UCSD-AML1 (cell line): ENCODE results near the gene UFD1.

ENCODE experiments used
- DNase-seq: peaks from one replicate; lab custom pipeline; 2025; ENCODE audit not compliant: unreplicated experiment; lab: John Stamatoyannopoulos, UW

UFD1 gene, protein sequence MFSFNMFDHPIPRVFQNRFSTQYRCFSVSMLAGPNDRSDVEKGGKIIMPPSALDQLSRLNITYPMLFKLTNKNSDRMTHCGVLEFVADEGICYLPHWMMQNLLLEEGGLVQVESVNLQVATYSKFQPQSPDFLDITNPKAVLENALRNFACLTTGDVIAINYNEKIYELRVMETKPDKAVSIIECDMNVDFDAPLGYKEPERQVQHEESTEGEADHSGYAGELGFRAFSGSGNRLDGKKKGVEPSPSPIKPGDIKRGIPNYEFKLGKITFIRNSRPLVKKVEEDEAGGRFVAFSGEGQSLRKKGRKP

DNA sequence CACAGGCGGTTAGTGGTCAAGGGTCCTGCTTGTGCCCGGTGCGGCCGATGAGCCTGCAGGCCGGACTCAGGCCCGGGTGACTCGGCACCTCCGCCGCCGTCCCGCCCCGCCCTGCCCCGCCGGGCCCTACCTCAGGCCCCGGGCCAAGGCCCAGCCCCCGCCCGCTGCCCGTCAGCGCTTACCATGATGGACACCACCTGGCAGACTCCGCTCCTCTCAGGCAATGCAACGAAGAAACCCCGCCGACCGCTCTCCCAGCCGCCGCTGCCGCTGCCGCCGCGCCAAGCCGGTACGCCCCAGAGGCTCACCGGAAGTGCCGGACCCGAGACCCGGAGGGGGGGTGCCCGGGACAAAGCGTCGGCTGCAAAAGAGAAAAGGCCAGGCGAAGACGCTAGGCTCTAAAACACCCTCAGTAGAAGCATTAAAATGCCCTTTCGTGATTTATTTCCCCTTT is at the start of gene UFD1:
TSS of gene UFD1 (minus strand) at position 293 of the 454 bp plus-strand sequence. CDS start at position 185, 108 bp downstream.
- DNase-seq = peak; percentile 79

DNA sequence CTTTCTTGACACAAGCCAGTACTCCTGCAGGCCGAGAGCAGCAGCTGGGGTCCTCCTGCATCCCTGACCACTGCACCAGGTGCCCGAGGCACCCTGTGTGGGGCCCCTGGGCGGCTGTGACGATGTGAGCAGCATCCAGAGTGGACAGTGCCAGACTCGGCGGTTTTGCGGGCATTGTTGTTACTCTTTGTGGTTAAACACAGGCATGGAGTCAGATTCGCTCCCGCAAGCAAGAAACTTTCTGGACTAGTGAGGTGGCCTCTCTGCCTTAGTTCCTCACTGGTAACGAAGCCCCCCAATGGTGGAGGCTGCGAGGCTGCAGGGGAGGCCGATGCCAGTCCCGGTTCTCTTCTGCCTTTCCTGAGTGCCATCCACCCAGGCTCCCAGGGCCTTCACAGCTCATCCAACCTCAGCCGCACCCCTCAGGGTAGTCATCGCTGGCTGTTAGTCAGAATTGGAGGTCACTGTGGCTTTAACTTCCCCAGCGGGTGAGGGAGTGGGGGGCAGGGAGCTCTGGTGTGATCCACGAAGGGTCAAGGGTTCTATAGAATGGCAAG is 48.9 kb upstream of the UFD1 start:
- DNase-seq = no peak

DNA sequence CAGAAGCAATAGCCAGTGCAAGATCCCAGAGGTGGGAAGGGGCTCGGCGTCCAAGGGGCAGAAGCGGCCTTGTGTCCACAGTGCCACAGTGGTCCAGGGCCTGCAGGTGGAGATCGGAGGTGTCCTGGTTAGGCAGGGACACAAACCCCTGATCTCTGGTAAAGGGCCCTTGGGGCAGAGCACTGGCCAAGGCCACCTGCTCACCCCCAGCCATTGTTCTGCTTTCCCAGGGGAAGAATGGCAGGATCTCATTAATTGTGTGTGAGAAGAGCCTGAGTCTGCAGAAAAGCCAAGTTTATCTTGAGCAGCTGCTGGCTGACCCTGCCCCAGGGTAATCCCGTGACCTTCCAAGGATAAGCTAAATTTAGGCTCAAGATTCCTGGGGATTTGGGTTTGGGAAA is 48.3 kb upstream of the UFD1 start:
- no peak for DNase-seq

DNA sequence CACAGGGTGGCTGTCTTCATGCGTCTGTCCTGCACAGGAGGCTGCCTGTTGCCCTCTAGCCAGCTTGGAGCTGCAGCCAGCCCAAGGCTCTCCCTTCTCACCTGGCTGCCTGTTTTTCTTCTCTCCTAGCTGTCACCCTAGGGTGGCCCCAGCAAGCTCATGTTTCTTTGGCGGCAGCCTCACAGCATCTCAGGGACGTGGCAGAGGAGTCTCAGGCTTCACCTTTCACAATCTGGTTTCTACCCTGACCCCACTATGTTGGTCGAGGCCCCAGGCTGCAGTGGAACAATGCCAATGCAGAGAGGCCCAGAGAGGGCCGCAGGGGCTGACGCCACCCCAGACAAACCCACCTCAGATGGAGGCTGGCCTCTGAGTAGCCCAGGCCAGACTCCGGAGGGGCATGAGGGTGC is 47.7 kb upstream of the UFD1 start:
- DNase-seq = no peak

DNA sequence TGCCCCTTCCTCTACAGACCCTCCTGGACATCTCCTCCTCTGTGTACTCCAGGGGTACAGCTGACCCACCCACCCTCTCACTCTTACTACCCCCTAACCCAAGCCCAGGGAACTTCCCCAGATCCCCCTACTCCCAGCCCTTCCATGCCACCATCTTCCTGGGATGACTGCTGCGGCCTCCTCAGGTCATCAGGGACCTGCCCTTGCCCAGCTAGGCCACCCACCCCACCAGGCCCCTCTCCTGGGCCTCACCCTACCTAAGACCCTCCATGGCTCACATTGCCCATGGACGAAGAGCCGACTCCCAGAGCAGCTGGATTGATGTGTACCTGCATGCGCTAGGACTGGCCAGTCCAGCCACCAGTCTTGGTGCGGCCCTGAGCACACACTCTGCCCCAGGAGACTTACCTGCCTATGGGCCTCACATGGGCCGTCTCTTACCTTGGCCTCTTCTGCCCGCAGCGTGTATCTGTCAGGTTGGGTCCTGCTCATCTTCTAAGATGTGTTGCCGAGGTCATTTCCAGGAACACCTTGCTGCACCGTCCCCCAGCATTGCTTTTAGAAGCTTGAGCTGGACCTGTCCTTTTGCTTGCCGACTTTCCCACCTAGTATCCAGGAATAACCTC is 47.2 kb upstream of the UFD1 start:
- DNase-seq = no peak

DNA sequence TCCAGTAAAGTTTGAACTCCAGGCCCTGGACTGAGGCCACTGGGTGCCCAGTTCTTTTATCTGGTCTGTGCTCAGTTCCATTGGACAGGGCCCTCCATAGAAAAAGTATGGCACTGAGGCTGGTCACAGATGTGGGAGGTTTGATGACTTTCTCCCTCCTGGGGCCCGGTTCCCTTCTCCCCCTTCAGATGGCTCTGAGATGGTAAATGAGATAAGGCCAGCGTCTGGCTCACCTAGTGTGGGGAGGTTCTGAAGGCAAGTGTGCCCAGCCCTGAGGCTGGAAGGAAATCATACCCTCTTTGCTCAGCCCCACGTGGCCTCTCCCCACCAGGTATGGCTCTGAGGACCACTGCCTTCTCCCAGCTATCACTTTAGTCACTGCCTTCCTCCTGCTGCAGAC is 46.7 kb upstream of the UFD1 start:
- DNase-seq = no peak

DNA sequence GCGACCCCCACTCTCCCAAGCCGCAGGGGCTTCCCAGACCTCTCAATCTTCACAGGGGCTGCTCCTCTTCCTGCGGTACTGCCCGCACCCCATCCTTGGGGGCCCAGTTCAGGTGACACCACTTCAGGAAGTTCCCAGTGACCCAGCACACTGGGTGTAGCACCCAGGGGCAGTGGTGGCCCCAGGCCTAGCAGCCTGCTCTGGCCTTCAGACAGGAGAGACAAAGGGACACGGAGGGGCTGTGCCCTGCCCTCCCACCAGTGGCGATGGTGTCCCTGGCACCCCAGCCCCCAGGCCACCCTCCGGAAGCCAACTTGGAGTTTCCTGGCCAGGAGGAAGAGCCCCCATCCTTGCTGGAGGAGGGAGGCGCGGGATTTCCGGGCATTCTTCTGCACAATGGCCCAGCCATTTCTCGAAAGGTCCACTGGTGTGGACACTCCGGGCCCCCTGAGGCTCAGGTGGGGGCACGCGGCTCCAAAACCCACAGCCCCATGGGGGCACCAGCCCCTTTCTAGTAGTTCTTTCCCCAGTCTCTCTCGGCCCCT is 46.2 kb upstream of the UFD1 start:
- DNase-seq = no peak

DNA sequence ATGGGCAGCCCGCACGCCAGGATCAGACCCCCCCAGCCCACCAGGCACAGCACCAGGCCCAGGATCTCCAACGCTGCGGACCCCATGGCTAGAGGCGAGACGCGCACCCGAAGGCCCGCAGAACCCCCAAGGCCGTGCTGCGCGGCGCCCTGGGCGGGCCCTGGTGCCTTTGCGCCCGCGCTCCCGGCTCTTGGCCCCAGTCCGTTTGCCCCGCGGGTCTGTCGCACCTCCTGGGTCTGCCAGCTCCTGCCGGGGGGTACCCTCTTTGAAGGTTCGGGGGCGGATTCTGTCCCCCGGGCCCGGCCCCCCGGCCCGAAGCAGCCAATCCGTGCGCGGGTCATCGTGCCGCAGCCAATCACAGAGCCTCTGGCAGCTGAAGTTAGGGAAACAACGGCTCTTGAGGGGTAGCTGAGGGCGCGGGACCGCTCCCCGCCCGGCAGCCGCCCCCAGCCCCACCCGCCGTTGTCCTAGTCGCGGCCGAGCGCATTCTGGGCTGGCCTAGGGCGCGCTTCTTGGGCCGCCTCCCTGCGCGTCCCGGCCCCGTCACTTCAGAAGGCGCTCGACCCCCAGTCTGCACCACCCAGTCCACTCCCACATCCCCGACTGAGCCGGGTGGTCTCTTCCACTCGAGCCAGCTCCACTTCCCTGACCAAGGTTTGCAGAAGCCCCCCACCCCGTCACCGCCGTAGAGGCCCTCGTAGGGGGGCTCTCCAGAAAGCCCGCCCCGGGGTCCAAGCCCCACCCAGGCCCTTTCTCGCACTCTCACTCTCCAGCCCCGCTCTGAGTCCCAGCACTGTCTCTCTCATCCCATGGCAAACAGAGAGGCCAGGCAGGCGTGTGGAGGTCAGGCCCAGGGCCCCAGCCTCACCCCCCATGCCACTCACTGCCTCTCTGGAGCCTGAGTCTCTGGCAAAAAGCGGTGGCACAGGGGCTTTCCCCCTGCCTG is 45.5 kb upstream of the UFD1 start, which contains the start of gene CLDN5:
TSS of gene CLDN5 (minus strand) at position 241 of the 946 bp plus-strand sequence. CDS start at position 86, 155 bp downstream.
- DNase-seq = no peak

DNA sequence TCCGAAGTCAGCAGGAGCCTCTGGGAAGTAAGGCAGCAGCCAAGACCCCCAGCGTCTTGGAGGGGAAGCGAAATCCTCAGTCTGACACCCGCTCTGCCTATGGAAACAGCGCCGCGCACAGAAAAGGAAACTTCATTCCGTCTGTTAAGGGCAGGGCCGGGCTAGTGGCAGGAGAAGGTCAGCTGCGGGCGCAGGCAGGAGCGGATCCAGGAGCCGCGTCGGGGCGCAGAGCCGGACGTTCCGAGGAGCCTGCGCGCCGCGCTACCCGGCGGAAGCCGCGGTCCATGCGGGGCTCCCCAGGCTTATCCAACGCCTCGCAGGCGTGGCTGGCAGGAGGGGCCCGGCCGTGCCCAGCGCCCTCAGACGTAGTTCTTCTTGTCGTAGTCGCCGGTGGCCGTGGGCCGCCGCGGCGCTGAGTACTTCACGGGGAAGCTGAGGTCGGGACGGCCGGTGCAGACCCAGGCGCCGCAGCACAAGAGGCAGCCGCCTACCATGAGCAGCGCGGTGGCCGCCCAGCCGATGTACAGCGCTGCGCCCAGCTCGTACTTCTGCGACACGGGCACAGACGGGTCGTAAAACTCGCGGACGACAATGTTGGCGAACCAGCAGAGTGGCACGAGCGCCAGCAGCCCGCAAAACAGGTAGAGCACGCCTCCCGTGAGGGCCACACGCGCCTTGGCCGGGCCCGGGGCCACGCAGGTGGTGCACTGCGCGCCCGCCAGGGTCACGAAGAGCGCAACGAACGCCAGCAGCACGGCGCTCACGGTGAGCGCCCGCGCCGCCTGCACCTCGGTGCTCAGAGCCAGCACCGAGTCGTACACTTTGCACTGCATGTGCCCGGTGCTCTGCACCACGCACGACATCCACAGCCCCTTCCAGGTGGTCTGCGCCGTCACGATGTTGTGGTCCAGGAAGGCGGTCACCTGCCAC is 44.5 kb upstream of the UFD1 start:
- DNase-seq = no peak

DNA sequence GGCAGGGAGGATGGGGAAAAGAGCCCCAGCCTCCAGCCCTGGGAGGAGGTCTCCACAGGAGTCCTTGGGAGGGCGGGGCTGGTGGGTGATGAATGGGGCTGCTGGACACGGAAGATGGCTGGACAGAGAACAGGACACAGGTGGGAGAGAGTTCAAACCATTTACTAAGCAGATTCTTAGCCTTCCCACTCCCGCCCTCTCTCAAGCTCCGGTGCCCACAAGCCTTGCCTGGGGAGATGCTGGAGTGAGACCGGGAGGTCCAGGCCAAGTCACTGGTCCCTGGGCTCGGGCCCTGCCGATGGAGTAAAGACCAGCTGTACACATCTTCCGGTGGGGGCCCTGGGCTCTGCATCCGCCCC is 43.9 kb upstream of the UFD1 start:
- DNase-seq = no peak

DNA sequence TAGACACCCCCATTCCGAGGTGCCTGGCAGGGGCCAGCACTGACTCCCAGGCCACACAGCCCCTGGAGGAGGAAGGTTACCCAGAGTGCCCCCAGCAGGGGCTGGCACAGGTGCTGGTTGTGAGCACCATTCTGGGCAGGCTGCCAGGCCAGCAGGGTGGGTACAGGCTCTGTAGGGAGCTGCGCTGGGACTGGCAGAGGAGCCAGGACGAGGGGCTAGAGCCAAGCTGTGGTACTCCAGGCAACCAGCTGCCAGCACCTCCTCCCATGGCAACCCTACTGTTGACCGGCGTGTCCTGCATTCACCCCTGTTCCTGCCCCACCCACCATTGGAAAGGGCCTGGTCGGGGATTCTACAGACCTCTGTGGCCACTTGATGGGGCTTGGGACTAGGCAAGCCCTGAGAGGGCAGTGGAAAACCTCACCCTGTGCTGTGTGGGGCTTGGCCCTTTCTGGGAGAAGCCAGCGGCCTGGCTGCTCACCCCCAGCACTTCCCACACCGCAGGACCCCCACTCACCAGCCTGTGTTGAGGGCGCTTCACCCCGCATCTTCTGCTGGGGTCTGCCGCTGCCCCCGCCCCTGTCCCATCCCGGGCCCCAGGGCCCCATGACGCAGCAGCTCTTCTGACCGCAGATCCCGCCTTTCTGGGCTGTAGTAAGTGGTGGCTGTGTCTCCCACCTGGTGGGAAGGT is 43.3 kb upstream of the UFD1 start:
- DNase-seq = no peak

DNA sequence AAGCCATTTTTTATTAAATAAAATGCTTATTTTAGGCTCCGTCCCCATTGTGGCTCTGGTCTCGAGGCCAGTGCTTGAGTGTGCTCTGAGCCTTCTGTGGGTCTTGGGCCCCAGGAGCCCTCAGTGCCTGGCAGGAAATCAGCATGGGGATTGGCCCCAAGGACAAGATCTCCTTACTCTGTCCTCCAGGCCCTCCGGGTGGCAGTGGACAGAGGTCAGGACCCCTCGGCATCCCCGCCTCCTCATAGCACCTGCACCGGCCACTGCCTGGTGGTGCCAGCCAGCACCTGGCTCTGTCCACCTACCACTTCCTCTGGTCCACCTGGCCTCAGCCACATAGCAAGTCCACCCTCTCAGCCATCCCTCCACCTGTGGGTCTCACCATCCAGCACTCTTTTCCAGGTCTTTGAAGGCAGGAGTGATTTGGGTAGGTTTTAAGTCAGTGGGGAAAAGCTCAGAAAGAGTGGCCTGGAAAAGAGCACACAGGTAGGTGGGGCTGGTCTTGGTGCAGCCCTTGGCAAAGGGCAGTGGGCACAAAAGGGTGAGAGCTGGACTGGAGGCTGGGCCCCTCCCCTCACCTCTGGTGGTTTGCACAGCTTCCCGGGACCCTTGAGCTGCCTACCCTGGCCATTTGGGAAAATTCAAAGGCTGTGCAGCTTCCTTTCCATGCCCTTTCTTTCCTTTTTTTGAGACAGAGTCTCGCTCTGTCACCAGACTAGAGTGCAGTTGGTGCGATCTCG is 41.7 kb upstream of the UFD1 start:
- DNase-seq = no peak

DNA sequence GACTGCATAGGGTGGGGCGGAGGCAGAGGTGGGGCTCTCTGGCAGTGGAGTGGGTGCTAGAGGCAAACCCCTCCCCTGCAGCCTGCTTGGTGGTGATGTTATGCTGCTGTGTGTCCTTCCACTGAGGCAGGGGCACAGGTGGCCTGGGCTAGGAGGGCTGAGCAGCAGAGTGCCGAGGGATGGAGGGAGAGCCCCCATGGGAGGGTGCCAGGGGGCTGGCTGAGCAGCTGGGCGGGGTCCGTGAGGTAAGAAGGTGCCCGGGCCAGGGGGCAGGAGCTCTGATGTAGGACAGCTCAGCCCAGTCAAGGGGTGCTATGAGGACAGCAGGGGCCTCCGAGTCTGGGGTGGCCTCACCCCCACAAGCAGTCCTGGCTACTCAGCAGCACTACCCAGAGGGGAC is 41.0 kb upstream of the UFD1 start:
- no peak for DNase-seq

DNA sequence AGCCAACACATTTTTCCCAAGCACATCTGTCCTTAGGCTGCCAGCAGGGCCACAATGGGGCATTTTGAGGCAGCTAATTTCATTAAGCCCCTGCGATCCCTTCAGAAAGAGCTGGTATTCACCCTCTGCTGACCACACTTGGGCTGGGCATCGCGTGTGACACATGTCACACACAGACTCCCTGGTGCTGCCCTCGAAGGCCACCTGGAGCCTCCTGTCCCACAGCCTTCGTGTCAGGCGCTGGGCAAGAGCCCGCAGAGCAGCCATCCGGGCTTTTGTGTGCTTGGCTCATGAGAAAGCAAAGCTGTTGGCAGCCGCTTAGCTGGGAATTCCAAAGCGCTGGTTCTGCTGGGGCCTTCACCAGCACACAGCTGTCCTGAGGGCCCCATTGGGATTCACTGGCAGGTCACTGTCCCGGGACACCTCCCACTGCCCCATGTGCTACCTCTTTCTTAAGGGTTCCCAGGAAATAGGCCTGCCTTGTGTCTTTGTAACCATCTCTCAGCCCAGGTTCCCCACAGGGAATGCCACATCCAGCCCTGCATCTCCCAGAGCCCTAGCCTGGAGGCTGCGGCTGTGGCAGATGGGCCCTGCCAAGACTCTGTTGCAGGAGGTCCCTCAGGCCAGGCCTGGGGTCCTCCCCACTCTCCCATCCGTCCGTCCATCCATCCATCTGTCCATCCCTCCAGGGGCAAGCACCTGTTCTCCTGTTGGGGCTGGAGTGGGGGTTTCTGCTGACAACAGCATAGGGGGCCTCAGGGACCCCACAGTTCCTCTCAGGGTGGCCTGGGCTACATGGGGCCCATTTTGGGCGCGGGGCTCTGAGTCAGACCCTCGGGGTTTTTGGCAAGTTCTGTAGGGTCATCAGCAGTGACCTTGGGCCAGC is 40.3 kb upstream of the UFD1 start:
- DNase-seq = no peak

DNA sequence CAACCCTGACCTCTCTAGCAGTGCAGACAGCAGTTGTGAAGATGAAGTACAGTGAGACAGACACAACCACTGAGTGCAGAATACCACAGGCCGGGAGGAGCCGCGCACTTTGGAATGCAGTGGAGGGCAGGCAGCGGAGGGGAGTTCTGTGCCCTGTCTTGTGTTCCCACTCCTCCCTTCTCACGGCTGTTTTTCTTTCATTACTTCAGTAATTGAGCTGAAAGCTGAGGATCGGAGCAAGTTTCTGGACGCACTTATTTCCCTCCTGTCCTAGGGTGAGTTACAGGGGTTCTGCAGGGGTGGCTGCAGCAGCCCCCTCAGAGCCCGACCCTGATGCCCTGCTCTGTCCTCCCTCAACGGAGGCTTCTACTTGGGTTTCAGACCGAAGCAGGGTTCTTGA is 39.6 kb upstream of the UFD1 start:
- no peak for DNase-seq

DNA sequence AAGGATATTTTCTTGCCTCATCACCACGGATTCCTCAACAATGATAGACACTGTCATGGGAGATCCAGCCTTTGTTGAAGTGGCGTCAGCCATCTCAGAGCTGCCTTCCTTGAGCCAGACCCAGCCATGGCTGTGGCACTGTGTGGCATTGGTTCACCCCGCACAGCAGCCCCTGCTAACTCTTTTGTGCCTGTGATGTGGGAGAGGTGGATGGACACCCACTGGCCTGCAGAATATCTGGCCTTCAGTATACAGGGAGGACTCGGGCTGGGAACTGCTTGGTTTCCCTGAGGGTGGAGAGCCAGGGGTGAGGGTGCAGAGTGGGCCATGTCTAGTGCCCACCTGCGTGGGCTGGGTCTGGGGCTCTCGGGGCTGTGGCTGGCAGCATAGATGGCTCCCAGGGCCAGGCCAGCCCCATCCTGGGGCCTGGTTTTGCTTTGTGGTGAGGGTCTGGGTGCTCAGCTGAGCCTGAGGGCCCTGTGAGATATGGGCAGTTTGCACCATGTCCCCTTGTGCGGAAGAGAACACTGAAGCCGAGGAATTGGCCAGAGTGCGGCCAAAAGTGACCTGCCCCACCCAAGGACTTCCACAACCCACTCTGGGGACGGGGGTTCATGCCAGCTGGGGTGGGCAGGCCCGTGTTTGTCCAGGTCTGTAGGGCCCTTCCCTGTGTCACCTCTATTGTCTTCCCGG is 39.1 kb upstream of the UFD1 start:
- no peak for DNase-seq

DNA sequence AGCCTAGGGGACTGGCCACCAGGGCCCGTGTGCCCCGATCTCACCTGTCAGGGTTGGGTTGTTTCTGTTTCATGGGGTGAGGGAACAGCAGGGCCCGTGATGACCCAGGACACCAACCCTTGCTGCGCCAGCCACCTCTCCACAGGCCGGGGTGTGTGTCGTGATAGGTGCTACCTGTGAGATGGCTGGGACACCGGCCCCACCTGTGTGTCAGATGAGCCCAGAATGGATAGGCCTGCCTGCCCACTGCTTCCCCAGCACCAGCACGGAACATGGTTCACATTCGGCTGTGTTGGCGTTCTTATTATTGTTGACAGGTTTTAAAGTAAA is 38.1 kb upstream of the UFD1 start:
- no peak for DNase-seq
